CD4-positive, CD25-positive, alpha-beta regulatory T cell (primary cell): ENCODE measurements around the gene RAPGEF6. TPM values are rescaled to one million over a fixed set of nuclear protein-coding genes. Genes with fewer than 3 reads are reported as not detected.

Experiments
- ATAC-seq, 2 donors: fragments of 150-1000 bp; cut with Tn5 transposase; one replicate each; pipeline ENCODE4 v1.10.0; 2021; ENCODE audit warnings: low read depth in 2 of 2, moderate number of reproducible peaks in 2 of 2, moderate library complexity in 1 of 2
- DNase-seq, 3 donors: peaks; one replicate each; pipeline versions ENCODE4 v3.0.0 to v3.0.0-alpha.2; 2012 to 2022; ENCODE audit warnings: mixed read lengths in 1 of 3
- H3K27ac ChIP-seq: one replicate; pipeline ENCODE4 v1.7.0; 2013; ENCODE audit warnings: mild to moderate bottlenecking, low read length; ENCODE audit not compliant: insufficient read depth, poor library complexity, severe bottlenecking
- H3K27me3 ChIP-seq: one replicate; pipeline ENCODE4 v1.7.0; 2013; ENCODE audit warnings: low read length; ENCODE audit not compliant: control insufficient read depth, insufficient read depth
- H3K36me3 ChIP-seq: one replicate; pipeline ENCODE4 v1.7.0; 2013; ENCODE audit warnings: mild to moderate bottlenecking, low read length, moderate library complexity; ENCODE audit not compliant: control insufficient read depth, insufficient read depth
- H3K4me1 ChIP-seq: 2 replicates; pipeline ENCODE4 v1.7.0; 2013; ENCODE audit warnings: mild to moderate bottlenecking, low read length; ENCODE audit not compliant: insufficient read depth, control insufficient read depth, poor library complexity, severe bottlenecking
- H3K4me3 ChIP-seq: one replicate; pipeline ENCODE4 v1.7.0; 2013; ENCODE audit warnings: low read depth, mild to moderate bottlenecking, low read length, moderate library complexity
- H3K9me3 ChIP-seq, 2 experiments: 1 replicate in 1 of 2; 2 replicates in 1 of 2; pipeline ENCODE4 v1.7.0; 2013; ENCODE audit warnings: low read length in 2 of 2, mild to moderate bottlenecking in 1 of 2, moderate library complexity in 1 of 2; ENCODE audit not compliant: control insufficient read depth in 2 of 2
- H3K27ac Mint-ChIP-seq, 3 donors: one replicate each; pipeline ENCODE4 v1.8.0; 2020 to 2022; ENCODE audit warnings: mild to moderate bottlenecking in 3 of 3, mixed read lengths in 3 of 3, moderate library complexity in 2 of 3
- H3K27me3 Mint-ChIP-seq: one replicate; pipeline ENCODE4 v1.8.0; 2022; ENCODE audit warnings: mild to moderate bottlenecking, mixed read lengths
- H3K36me3 Mint-ChIP-seq: one replicate; pipeline ENCODE4 v1.8.0; 2020; ENCODE audit warnings: mixed read lengths
- H3K4me1 Mint-ChIP-seq, 4 donors: one replicate each; pipeline ENCODE4 v1.8.0; 2020 to 2022; ENCODE audit warnings: mixed read lengths in 4 of 4, mild to moderate bottlenecking in 1 of 4
- H3K4me3 Mint-ChIP-seq, 4 donors: one replicate each; pipeline ENCODE4 v1.8.0; 2020 to 2022; ENCODE audit warnings: mild to moderate bottlenecking in 4 of 4, mixed read lengths in 4 of 4, moderate library complexity in 3 of 4
- H3K9me3 Mint-ChIP-seq, 7 donors: one replicate each; pipeline ENCODE4 v1.8.0; 2020 to 2022; ENCODE audit warnings: mixed read lengths in 7 of 7, mild to moderate bottlenecking in 3 of 7, moderate library complexity in 2 of 7
- polyA plus RNA-seq, 4 donors: library from polyadenylated mRNA; unstranded; fragments of 300-500 nt; fragmentation: Illumina TruSeq; gene quantifications; one replicate each; pipeline ENCODE4 v1.2.3, GENCODE V29; 2021
- total RNA-seq: library from RNA; stranded (reverse); gene quantifications from one replicate; pipeline ENCODE4 v1.2.3, GENCODE V29; 2022

Gene RAPGEF6
- total and polyA plus RNA-seq, 5 donors from 2014 or later, result 24.4 to 66.6 (median 34.1) TPM

DNA sequence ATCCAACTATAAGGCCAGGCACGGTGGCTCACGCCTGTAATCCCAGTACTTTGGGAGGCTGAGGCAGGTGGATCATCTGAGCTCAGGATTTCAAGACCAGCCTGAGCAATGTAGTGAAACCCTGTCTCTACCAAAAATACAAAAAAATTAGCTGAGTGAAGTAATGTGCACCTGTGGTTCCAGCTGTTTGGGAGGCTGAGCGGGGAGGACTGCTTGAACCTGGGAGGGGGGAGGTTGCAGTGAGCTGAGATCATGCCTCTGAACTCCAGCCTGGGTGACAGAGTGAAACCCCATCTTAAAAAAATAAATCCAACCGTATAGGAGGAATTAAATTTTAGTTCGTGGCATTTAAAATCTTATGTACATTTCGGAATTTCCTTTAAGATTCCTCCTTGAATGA lies 247.8 kb downstream of the RAPGEF6 start:
- H3K9me3 Mint-ChIP-seq, result no peaks in the 10 kb centered on the region
- no peaks in the 10 kb centered on the region for H3K27me3 Mint-ChIP-seq
- H3K27ac ChIP-seq, result peak overlapping the region; percentile 100
- H3K27me3 ChIP-seq, result no peaks in the 10 kb centered on the region
- H3K4me1 ChIP-seq, result peaks cover 90% of the 10 kb centered on the region
- peaks cover 34% of the 10 kb centered on the region for H3K36me3 Mint-ChIP-seq
- no peak for DNase-seq
- ATAC-seq, result no peak
- no peak overlapping the region for H3K4me3 ChIP-seq
- peaks cover 55% of the 10 kb centered on the region for H3K36me3 ChIP-seq
- peak overlapping the region in 1 of 4 donors; percentile 11 for H3K4me3 Mint-ChIP-seq
- no peaks in the 10 kb centered on the region for H3K9me3 ChIP-seq
- peaks cover 49 to 95% (median 75%) of the 10 kb centered on the region in 4 donors for H3K4me1 Mint-ChIP-seq
- peak overlapping the region; percentile 29 to 99 (median 81) for H3K27ac Mint-ChIP-seq

DNA sequence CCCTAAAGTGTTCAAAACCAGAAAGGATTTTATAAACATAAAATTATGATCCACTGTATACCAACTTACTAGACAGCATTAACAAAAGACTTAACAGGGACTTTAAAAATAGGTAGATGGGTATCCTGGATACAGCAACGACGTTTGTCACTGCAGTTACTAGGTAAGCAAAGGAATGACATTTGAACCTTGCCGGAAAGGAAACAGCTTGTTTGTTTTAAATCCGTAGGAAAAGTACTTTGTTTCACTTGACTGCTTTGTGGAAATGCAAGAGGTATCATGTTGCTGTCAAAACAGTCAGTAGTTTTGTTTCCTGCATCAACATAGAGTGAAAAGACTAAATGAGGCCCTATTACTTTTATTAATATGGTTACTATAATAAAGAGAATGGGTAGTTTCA lies 248.2 kb downstream of the RAPGEF6 start:
- Histone ChIP-seq H3K4me3 (peak overlapping the region; percentile 21), H3K4me1 (peaks cover 90% of the 10 kb centered on the region), H3K36me3 (peaks cover 51% of the 10 kb centered on the region), H3K9me3 (no peaks in the 10 kb centered on the region), H3K27me3 (no peaks in the 10 kb centered on the region), H3K27ac (peak overlapping the region; percentile 100)
- H3K27me3 Mint-ChIP-seq, result peaks cover 1% of the 10 kb centered on the region
- H3K36me3 Mint-ChIP-seq, result peaks cover 32% of the 10 kb centered on the region
- H3K9me3 Mint-ChIP-seq, result no peaks in the 10 kb centered on the region
- DNase-seq (no peak), ATAC-seq (no peak)
- H3K4me1 Mint-ChIP-seq, result peaks cover 50 to 95% (median 75%) of the 10 kb centered on the region in 4 donors
- peak overlapping the region in 2 of 4 donors; percentile 8 to 11 for H3K4me3 Mint-ChIP-seq
- peak overlapping the region; percentile 55 to 99 (median 84) for H3K27ac Mint-ChIP-seq

GRCh38 chr5:131386124-131386523 lies 248.9 kb downstream of the RAPGEF6 start:
- Mint-ChIP-seq H3K27me3 (peaks cover 5% of the 10 kb centered on the region), H3K4me3 (peak overlapping the region in 1 of 4 donors; percentile 8), H3K9me3 (no peaks in the 10 kb centered on the region), H3K27ac (peak overlapping the region; percentile 55 to 99 (median 84)), H3K4me1 (peaks cover 54 to 96% (median 75%) of the 10 kb centered on the region in 4 donors), H3K36me3 (peaks cover 30% of the 10 kb centered on the region)
- DNase-seq (no peak), ATAC-seq (no peak)
- H3K4me3 ChIP-seq, result peak overlapping the region; percentile 21
- H3K27ac ChIP-seq, result peak overlapping the region; percentile 100
- no peaks in the 10 kb centered on the region for H3K9me3 ChIP-seq
- peaks cover 92% of the 10 kb centered on the region for H3K4me1 ChIP-seq
- no peaks in the 10 kb centered on the region for H3K27me3 ChIP-seq
- H3K36me3 ChIP-seq, result peaks cover 46% of the 10 kb centered on the region

DNA sequence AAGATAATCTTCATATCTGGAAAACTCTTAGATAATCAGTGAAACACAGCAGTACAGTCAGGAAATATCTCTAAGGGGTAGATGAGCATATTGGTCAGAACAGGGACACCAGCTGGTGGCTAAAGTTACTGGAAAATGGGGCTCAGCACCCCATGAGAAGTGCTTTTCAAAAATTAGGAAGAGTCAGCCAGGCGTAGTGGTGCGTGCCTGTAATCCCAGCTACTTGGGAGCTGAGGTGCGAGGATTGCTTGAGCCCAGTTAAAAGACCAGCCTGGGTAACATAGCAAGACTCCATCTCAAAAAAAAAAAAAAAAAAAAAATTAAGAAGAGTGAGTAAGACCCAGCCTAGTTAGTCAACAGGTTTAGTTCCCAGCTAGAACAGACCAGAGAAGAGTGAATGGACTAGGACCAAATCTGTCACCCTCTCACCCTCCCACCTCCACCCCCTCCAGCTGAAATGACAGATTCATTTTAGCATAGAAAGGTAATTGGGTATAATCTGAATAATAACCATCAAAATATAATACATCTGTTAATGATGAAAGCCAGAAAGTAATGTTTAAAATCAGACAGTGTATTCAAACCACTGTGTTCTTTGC lies 250.3 kb downstream of the RAPGEF6 start:
- peak overlapping the region; percentile 24 for H3K4me3 ChIP-seq
- Mint-ChIP-seq H3K9me3 (peaks cover 0 to under 1% (median 0%) of the 10 kb centered on the region in 7 donors), H3K4me1 (peaks cover 50 to 95% (median 73%) of the 10 kb centered on the region in 4 donors), H3K27ac (peak overlapping the region; percentile 54 to 99 (median 79)), H3K36me3 (peaks cover 22% of the 10 kb centered on the region), H3K4me3 (peak overlapping the region in 2 of 4 donors; percentile 51 to 84), H3K27me3 (peaks cover 5% of the 10 kb centered on the region)
- H3K27me3 ChIP-seq, result no peaks in the 10 kb centered on the region
- H3K9me3 ChIP-seq, result no peaks in the 10 kb centered on the region
- peak overlapping the region; percentile 100 for H3K27ac ChIP-seq
- peaks cover 35% of the 10 kb centered on the region for H3K36me3 ChIP-seq
- DNase-seq, result no peak
- peaks cover 94% of the 10 kb centered on the region for H3K4me1 ChIP-seq
- no peak for ATAC-seq

DNA sequence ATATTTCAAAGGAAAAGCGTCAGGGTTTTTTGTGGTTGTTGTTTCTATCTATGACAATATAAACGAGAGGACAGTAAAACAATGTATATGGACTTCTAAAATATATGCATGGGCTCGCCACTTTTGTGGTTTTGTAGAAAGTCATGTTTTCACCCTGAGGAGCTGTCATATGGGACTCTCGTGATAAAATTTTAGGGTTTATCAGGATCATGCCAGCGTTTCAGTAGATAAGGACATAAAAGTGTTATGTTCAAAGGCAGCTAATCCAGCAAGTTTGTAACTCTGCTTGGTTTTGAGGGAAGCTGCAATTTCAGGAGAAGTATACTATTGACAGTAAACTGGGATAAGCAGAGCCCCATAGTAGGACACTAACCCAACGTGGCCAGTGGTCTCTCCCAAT lies 250.9 kb downstream of the RAPGEF6 start:
- peaks cover 17% of the 10 kb centered on the region for H3K36me3 Mint-ChIP-seq
- peaks cover 5% of the 10 kb centered on the region for H3K27me3 Mint-ChIP-seq
- peak overlapping the region; percentile 70 for H3K4me3 ChIP-seq
- peak overlapping the region; percentile 54 to 99 (median 79) for H3K27ac Mint-ChIP-seq
- peak overlapping the region in 3 of 4 donors; percentile 41 to 84 (median 51) for H3K4me3 Mint-ChIP-seq
- H3K9me3 Mint-ChIP-seq, result peaks cover 0 to 2% (median 0%) of the 10 kb centered on the region in 7 donors
- H3K36me3 ChIP-seq, result peaks cover 33% of the 10 kb centered on the region
- ATAC-seq (no peak), DNase-seq (no peak)
- peaks cover 50 to 95% (median 72%) of the 10 kb centered on the region in 4 donors for H3K4me1 Mint-ChIP-seq
- no peaks in the 10 kb centered on the region for H3K9me3 ChIP-seq
- peak overlapping the region; percentile 100 for H3K27ac ChIP-seq
- no peaks in the 10 kb centered on the region for H3K27me3 ChIP-seq
- H3K4me1 ChIP-seq, result peaks cover 94% of the 10 kb centered on the region

DNA sequence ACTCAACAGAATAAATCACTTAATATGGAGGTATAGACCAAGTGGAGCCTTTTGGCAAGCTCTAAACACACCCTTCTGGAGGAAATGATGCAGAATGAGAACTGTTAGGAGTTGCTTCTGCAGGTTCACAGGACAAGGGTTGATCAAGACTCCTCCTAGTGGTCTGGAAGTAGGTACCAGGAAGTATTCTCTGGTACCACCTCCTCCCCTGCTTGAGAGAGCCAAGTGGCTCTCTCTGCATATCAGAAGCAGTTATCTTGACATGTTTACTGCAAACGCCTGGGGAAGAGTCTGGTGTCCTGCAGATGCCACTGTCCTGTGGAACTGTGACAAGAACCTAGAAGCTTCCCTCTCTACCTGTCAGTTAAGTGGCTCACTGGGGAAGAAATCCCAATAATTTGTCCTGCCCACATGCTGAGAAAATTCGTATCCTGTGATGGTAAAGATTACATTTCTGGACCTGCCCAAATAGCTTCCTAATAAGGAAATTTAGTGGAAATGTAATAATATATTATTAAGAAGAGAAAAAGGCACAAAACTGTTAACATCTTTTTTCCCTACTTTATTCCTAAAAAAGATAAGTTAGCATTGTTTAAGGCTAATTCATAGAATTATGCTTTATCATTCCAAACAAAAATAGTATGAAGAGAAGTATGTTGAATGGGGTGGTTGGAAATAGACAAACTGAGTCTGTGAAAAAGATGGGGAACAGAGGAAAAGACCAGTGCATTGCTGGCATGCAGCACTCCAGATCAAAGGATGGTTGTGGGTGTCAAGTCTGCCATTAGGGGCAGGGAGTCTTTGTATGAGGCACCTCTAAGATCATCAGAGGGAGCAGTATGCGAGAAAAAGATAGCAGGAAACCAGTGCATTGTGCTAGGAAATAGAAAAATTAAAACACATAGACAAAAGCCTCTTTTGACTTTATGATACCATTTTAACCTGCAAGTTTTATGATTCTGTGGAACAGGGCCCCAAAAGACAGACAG lies 252.3 kb downstream of the RAPGEF6 start:
- Mint-ChIP-seq H3K36me3 (peaks cover 14% of the 10 kb centered on the region), H3K4me1 (peaks cover 45 to 94% (median 78%) of the 10 kb centered on the region in 4 donors), H3K9me3 (peaks cover 0 to 2% (median 0%) of the 10 kb centered on the region in 7 donors), H3K27ac (peak overlapping the region; percentile 97 to 100 (median 99)), H3K27me3 (peaks cover 5% of the 10 kb centered on the region), H3K4me3 (peak overlapping the region; percentile 75 to 84 (median 79))
- Histone ChIP-seq H3K4me3 (peak overlapping the region; percentile 70), H3K36me3 (peaks cover 22% of the 10 kb centered on the region), H3K27me3 (no peaks in the 10 kb centered on the region), H3K27ac (peak overlapping the region; percentile 100), H3K9me3 (no peaks in the 10 kb centered on the region), H3K4me1 (peaks cover 97% of the 10 kb centered on the region)
- peak; percentile 82 for ATAC-seq
- peak; percentile 41 to 88 (median 83) for DNase-seq

GRCh38 chr5:131381777-131382176 lies 253.3 kb downstream of the RAPGEF6 start:
- Mint-ChIP-seq H3K27ac (peak overlapping the region; percentile 97 to 100 (median 99)), H3K4me3 (peak overlapping the region; percentile 70 to 84 (median 79)), H3K27me3 (peaks cover 5% of the 10 kb centered on the region), H3K4me1 (peaks cover 45 to 96% (median 79%) of the 10 kb centered on the region in 4 donors), H3K36me3 (peaks cover 15% of the 10 kb centered on the region), H3K9me3 (peaks cover 0 to 2% (median 0%) of the 10 kb centered on the region in 7 donors)
- H3K4me3 ChIP-seq, result peak overlapping the region; percentile 70
- peaks cover 14% of the 10 kb centered on the region for H3K36me3 ChIP-seq
- H3K9me3 ChIP-seq, result no peaks in the 10 kb centered on the region
- H3K4me1 ChIP-seq, result peaks cover 95% of the 10 kb centered on the region
- ATAC-seq (no peak), DNase-seq (peak in 1 of 3 donors; percentile 53)
- no peaks in the 10 kb centered on the region for H3K27me3 ChIP-seq
- peak overlapping the region; percentile 100 for H3K27ac ChIP-seq
